Astrocyte (in vitro differentiated cells and primary cell): Measurements from ENCODE around the gene SCN3B. TPM values are rescaled to one million over a fixed set of nuclear protein-coding genes. Genes with fewer than 3 reads are reported as not detected.

Source experiments
- DNase-seq: peaks from one replicate; pipeline ENCODE4 v3.0.0-alpha.2; 2010; ENCODE audit warnings: low read depth
- FAIRE-seq: peaks from 2 replicates; lab custom pipeline; 2011; peaks lifted over from hg19 to GRCh38; lab: Jason Lieb, UNC
- H2AFZ ChIP-seq: 2 replicates; pipeline ENCODE4 v1.6.0; 2012; ENCODE audit warnings: low read depth, low read length, inconsistent platforms
- H3K27ac ChIP-seq: 2 replicates; pipeline ENCODE4 v1.5.1; 2011; ENCODE audit warnings: low read depth, low read length, inconsistent platforms
- H3K27me3 ChIP-seq: 2 replicates; pipeline ENCODE4 v1.6.0; 2011; ENCODE audit warnings: low read length, inconsistent platforms; ENCODE audit not compliant: insufficient read depth
- H3K36me3 ChIP-seq: 2 replicates; pipeline ENCODE4 v1.5.1; 2011; ENCODE audit warnings: low read length, inconsistent platforms; ENCODE audit not compliant: insufficient read depth
- H3K4me1 ChIP-seq: 2 replicates; pipeline ENCODE4 v1.5.1; 2011; ENCODE audit warnings: low read length, inconsistent platforms; ENCODE audit not compliant: insufficient read depth
- H3K4me2 ChIP-seq: 2 replicates; pipeline ENCODE4 v1.6.0; 2012; ENCODE audit warnings: low read length, inconsistent platforms
- H3K4me3 ChIP-seq: 2 replicates; pipeline ENCODE4 v1.5.1; 2011; ENCODE audit warnings: low read depth, mild to moderate bottlenecking, low read length, inconsistent platforms; ENCODE audit not compliant: insufficient read depth
- H3K79me2 ChIP-seq: 2 replicates; pipeline ENCODE4 v1.6.0; 2012; ENCODE audit warnings: mild to moderate bottlenecking, low read length, inconsistent platforms; ENCODE audit not compliant: insufficient read depth
- H3K9ac ChIP-seq: 2 replicates; pipeline ENCODE4 v1.6.0; 2012; ENCODE audit warnings: mild to moderate bottlenecking, low read length, inconsistent platforms
- H3K9me3 ChIP-seq: 2 replicates; pipeline ENCODE4 v1.5.1; 2012; ENCODE audit warnings: low read depth, mild to moderate bottlenecking, low read length, inconsistent platforms; ENCODE audit not compliant: insufficient read depth
- H4K20me1 ChIP-seq: 2 replicates; pipeline ENCODE4 v1.6.0; 2012; ENCODE audit warnings: low read length, inconsistent platforms; ENCODE audit not compliant: insufficient read depth
- H3K27ac Mint-ChIP-seq: one replicate; pipeline ENCODE4 v1.8.0; 2021; ENCODE audit warnings: mild to moderate bottlenecking, mixed read lengths; ENCODE audit not compliant: unreplicated experiment
- H3K27me3 Mint-ChIP-seq: one replicate; pipeline ENCODE4 v1.8.0; 2021; ENCODE audit warnings: low read depth, mixed read lengths; ENCODE audit not compliant: unreplicated experiment
- H3K36me3 Mint-ChIP-seq: one replicate; pipeline ENCODE4 v1.8.0; 2021; ENCODE audit warnings: low read depth, mixed read lengths; ENCODE audit not compliant: unreplicated experiment
- H3K4me1 Mint-ChIP-seq: one replicate; pipeline ENCODE4 v1.8.0; 2021; ENCODE audit warnings: low read depth, mixed read lengths; ENCODE audit not compliant: unreplicated experiment
- H3K4me3 Mint-ChIP-seq: one replicate; pipeline ENCODE4 v1.8.0; 2021; ENCODE audit warnings: mild to moderate bottlenecking, moderate library complexity, mixed read lengths; ENCODE audit not compliant: unreplicated experiment
- H3K9me3 Mint-ChIP-seq: one replicate; pipeline ENCODE4 v1.8.0; 2021; ENCODE audit warnings: mild to moderate bottlenecking, mixed read lengths; ENCODE audit not compliant: unreplicated experiment
- CTCF ChIP-seq: IDR thresholded peaks from 2 replicates; pipeline ENCODE4 v1.5.1; 2011; ENCODE audit warnings: low read depth, mild to moderate bottlenecking, inconsistent platforms, low read length, moderate library complexity; ENCODE audit not compliant: insufficient read depth
- EZH2 ChIP-seq: IDR thresholded peaks from 2 replicates; pipeline ENCODE4 v1.6.1; 2012; ENCODE audit warnings: mild to moderate bottlenecking, low read length, inconsistent platforms; ENCODE audit not compliant: insufficient read depth
- total RNA-seq: library from RNA; stranded (reverse); gene quantifications from 2 replicates; pipeline ENCODE4 v1.2.1, GENCODE V29; 2021

Gene SCN3B
- total RNA-seq, 1 donor from 2014 or later = 2.3 TPM

- Mint-ChIP-seq H3K36me3 (peaks cover 21% of the 10 kb centered on the region), H3K4me1 (peaks cover 4% of the 10 kb centered on the region), H3K27me3 (peaks cover 2% of the 10 kb centered on the region), H3K9me3 (peaks cover 2% of the 10 kb centered on the region), H3K27ac (no peak overlapping the region), H3K4me3 (no peak overlapping the region)
- Histone ChIP-seq H3K9me3 (no peaks in the 10 kb centered on the region), H3K4me3 (no peak overlapping the region), H3K27ac (no peak overlapping the region), H3K4me2 (no peak overlapping the region), H3K27me3 (no peaks in the 10 kb centered on the region), H2AFZ (no peak overlapping the region), H4K20me1 (no peaks in the 10 kb centered on the region), H3K9ac (no peak overlapping the region), H3K36me3 (no peaks in the 10 kb centered on the region), H3K79me2 (no peaks in the 10 kb centered on the region), H3K4me1 (no peaks in the 10 kb centered on the region)
- TF ChIP-seq EZH2 (no peak), CTCF (no peak)
- DNase-seq = no peak
- no peak for FAIRE-seq
Observed at GRCh38 chr11:123601136-123601535, 53.3 kb downstream of the SCN3B start.

DNA sequence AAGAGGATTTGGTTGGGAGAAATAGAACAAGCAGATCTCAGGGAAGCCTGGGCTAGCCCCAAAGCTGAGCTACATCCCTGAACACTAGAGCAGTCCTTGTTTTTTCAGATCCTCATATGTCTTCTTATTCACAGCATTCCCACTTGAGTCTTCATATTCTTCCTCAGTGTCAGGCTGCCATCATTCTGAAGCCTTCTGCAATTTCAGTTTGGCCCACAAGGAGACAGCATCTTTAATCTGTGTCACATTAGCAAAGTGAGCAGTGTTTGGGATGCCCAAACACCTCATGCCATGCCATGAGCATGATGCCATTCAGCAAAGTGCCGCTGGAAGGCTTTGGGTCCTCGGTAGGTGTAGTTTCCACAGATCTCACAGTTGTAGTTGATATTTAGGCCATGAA, 56.6 kb downstream of the SCN3B start:
- H3K79me2 ChIP-seq = no peaks in the 10 kb centered on the region
- no peak overlapping the region for H3K9ac ChIP-seq
- Mint-ChIP-seq H3K4me1 (peaks cover 10% of the 10 kb centered on the region), H3K36me3 (peaks cover 16% of the 10 kb centered on the region), H3K27ac (no peak overlapping the region), H3K27me3 (peaks cover 2% of the 10 kb centered on the region), H3K9me3 (no peaks in the 10 kb centered on the region), H3K4me3 (no peak overlapping the region)
- FAIRE-seq (no peak), DNase-seq (no peak)
- H3K36me3 ChIP-seq = no peaks in the 10 kb centered on the region
- no peak overlapping the region for H3K4me3 ChIP-seq
- no peaks in the 10 kb centered on the region for H3K9me3 ChIP-seq
- H2AFZ ChIP-seq = no peak overlapping the region
- H3K27ac ChIP-seq = no peak overlapping the region
- H3K4me2 ChIP-seq = no peak overlapping the region
- TF ChIP-seq EZH2 (no peak), CTCF (no peak)
- H3K27me3 ChIP-seq = no peaks in the 10 kb centered on the region
- H3K4me1 ChIP-seq = no peaks in the 10 kb centered on the region
- no peaks in the 10 kb centered on the region for H4K20me1 ChIP-seq

DNA sequence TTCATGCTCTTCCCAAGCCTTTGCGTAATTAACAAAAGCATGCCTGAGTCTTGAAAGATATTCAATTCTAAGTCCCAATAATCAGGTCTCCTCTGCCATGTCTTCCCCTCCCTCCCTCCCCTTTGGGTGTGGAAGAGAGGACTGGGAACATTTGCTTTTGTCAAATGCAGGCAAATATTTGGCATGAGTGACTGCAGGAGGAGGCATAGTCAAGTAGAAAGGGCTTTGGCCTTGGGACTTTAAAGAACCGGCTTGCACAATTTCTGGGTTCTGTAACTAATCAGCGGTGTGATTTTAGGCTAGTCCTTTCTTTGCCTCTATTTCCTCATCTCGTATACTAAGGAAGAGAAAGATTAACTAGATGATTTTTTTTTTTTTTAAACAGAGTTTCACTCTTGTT, 59.5 kb downstream of the SCN3B start:
- Mint-ChIP-seq H3K4me3 (no peak overlapping the region), H3K4me1 (peaks cover 12% of the 10 kb centered on the region), H3K27me3 (no peaks in the 10 kb centered on the region), H3K9me3 (no peaks in the 10 kb centered on the region), H3K27ac (no peak overlapping the region), H3K36me3 (peaks cover 14% of the 10 kb centered on the region)
- Histone ChIP-seq H3K79me2 (no peaks in the 10 kb centered on the region), H4K20me1 (no peaks in the 10 kb centered on the region), H3K27me3 (no peaks in the 10 kb centered on the region), H3K36me3 (no peaks in the 10 kb centered on the region), H3K9ac (no peak overlapping the region), H3K9me3 (no peaks in the 10 kb centered on the region), H2AFZ (no peak overlapping the region), H3K4me2 (no peak overlapping the region), H3K4me3 (no peak overlapping the region), H3K27ac (no peak overlapping the region), H3K4me1 (peaks cover 10% of the 10 kb centered on the region)
- FAIRE-seq (no peak), DNase-seq (no peak)
- TF ChIP-seq EZH2 (no peak), CTCF (no peak)
